ENCODE measurements around the gene PERM1. TPM values are rescaled to one million over a fixed set of nuclear protein-coding genes. Genes with fewer than 3 reads are reported as not detected.

PERM1 gene
- total and polyA plus RNA-seq, 8 donors, result 0.27 to 0.45 (median 0.36) TPM; not detected in 4

DNA sequence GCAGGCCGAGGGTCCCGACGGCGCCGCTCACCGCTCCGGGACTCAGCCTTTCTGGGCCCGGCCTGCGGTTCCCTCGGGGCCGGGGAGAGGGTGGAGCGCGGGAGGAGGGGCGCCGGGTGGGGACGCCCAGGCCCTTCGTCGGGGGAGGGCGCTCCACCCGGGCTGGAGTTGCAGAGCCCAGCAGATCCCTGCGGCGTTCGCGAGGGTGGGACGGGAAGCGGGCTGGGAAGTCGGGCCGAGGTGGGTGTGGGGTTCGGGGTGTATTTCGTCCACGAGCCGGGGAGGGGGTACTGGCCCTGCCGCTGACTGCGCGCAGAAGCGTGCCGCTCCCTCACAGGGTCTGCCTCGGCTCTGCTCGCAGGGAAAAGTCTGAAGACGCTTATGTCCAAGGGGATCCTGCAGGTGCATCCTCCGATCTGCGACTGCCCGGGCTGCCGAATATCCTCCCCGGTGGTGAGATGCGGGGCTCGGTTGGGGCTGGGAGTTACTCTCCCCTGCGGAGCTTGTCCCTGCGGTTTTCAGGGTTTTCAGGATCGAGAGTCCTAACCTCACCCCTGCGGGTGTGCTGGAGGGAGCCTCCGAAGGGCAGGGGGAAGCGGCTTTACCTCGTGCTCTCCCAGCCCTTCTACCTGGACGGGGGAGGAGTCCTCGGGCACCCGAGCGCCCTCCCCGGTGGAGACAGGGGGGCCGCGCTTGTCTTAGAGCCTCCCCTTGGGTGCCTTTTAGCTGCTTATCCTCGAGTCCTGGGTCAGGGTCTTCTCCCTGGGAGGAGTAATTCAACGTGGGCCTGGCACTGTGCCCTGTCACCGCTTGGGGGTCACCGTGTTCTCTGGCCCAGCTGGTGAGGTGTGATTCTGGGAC lies 56.1 kb downstream of the PERM1 start:
- Histone ChIP-seq H3K4me3 (peak overlapping the region; percentile 16 to 23), H3K27ac (no peak overlapping the region), H3K4me1 (peaks cover 16 to 39% of the 10 kb centered on the region in 2 donors), H3K36me3 (no peaks in the 10 kb centered on the region), H3K9me3 (no peaks in the 10 kb centered on the region), H3K27me3 (peaks cover 42 to 98% of the 10 kb centered on the region in 2 donors)
- peak; percentile 34 for ATAC-seq
- peak in 2 of 4 donors; percentile 54 to 73 for DNase-seq
- intact Hi-C loops (cut with DNase I), result no loop called here
- TF ChIP-seq, protein P1, sequence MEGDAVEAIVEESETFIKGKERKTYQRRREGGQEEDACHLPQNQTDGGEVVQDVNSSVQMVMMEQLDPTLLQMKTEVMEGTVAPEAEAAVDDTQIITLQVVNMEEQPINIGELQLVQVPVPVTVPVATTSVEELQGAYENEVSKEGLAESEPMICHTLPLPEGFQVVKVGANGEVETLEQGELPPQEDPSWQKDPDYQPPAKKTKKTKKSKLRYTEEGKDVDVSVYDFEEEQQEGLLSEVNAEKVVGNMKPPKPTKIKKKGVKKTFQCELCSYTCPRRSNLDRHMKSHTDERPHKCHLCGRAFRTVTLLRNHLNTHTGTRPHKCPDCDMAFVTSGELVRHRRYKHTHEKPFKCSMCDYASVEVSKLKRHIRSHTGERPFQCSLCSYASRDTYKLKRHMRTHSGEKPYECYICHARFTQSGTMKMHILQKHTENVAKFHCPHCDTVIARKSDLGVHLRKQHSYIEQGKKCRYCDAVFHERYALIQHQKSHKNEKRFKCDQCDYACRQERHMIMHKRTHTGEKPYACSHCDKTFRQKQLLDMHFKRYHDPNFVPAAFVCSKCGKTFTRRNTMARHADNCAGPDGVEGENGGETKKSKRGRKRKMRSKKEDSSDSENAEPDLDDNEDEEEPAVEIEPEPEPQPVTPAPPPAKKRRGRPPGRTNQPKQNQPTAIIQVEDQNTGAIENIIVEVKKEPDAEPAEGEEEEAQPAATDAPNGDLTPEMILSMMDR (IDR thresholded peaks at IDR 0.05), result no peak

Other genes with a start within 250 kb of the PERM1 start
- 10 to 100 TPM in 1 of 2 donors, 1 to 10 TPM in 1; 7.1 to 49.7 TPM for gene SAMD11, start 58.2 kb downstream of the PERM1 start, total RNA-seq
- 10 to 100 TPM; 24.6 to 61.5 (median 28.0) TPM for gene SAMD11, start 58.2 kb downstream of the PERM1 start, polyA plus RNA-seq (ENCODE audit: insufficient read length in 6 of 6)
- gene NOC2L, start 22.8 kb downstream of the PERM1 start, total RNA-seq, result 10 to 100 TPM; 44.9 to 76.8 TPM
- 10 to 100 TPM; 49.3 to 63.0 (median 55.2) TPM for gene NOC2L, start 22.8 kb downstream of the PERM1 start, polyA plus RNA-seq (ENCODE audit: insufficient read length in 6 of 6)
- gene KLHL17, start 21.5 kb downstream of the PERM1 start, total RNA-seq, result 10 to 100 TPM; 11.8 to 17.9 TPM
- gene KLHL17, start 21.5 kb downstream of the PERM1 start, polyA plus RNA-seq (ENCODE audit: insufficient read length in 6 of 6), result 10 to 100 TPM in 4 of 6 donors, 1 to 10 TPM in 2; 8.3 to 16.8 (median 11.2) TPM
- gene PLEKHN1, start 15.6 kb downstream of the PERM1 start, total RNA-seq, result 1 to 10 TPM; 3.8 to 5.1 TPM
- gene PLEKHN1, start 15.6 kb downstream of the PERM1 start, polyA plus RNA-seq (ENCODE audit: insufficient read length in 6 of 6), result 1 to 10 TPM in 1 of 6 donors, under 1 TPM in 5; 0.11 to 1.1 (median 0.49) TPM
- gene HES4, start 18.0 kb upstream of the PERM1 start, total RNA-seq, result 10 to 100 TPM; 25.6 to 37.5 TPM
- gene HES4, start 18.0 kb upstream of the PERM1 start, polyA plus RNA-seq (ENCODE audit: insufficient read length in 6 of 6), result 10 to 100 TPM in 2 of 6 donors, 1 to 10 TPM in 4; 4.4 to 11.7 (median 8.7) TPM
- gene ISG15, start 31.4 kb upstream of the PERM1 start, total RNA-seq, result 10 to 100 TPM; 75.4 to 90.0 TPM
- 10 to 100 TPM in 5 of 6 donors, 1 to 10 TPM in 1; 8.3 to 18.5 (median 13.4) TPM for gene ISG15, start 31.4 kb upstream of the PERM1 start, polyA plus RNA-seq (ENCODE audit: insufficient read length in 6 of 6)
- 100 to 1,000 TPM in 1 of 2 donors, 10 to 100 TPM in 1; 96.8 to 208 TPM for gene AGRN, start 38.0 kb upstream of the PERM1 start, total RNA-seq
- 100 to 1,000 TPM; 125 to 194 (median 149) TPM for gene AGRN, start 38.0 kb upstream of the PERM1 start, polyA plus RNA-seq (ENCODE audit: insufficient read length in 6 of 6)
- gene RNF223, start 92.2 kb upstream of the PERM1 start, total RNA-seq, result 1 to 10 TPM; 1.2 to 1.7 TPM
- gene RNF223, start 92.2 kb upstream of the PERM1 start, polyA plus RNA-seq (ENCODE audit: insufficient read length in 6 of 6), result under 1 TPM; 0.13 to 0.31 (median 0.16) TPM
- 10 to 100 TPM in 1 of 2 donors, 1 to 10 TPM in 1; 8.0 to 14.0 TPM for gene C1orf159, start 134.0 kb upstream of the PERM1 start, total RNA-seq
- gene C1orf159, start 134.0 kb upstream of the PERM1 start, polyA plus RNA-seq (ENCODE audit: insufficient read length in 6 of 6), result 10 to 100 TPM in 3 of 6 donors, 1 to 10 TPM in 3; 7.7 to 16.0 (median 10.1) TPM
- gene TTLL10, start 191.8 kb upstream of the PERM1 start, total RNA-seq, result 1 to 10 TPM in 1 of 2 donors, under 1 TPM in 1; 0.17 to 4.6 TPM
- gene TTLL10, start 191.8 kb upstream of the PERM1 start, polyA plus RNA-seq (ENCODE audit: insufficient read length in 6 of 6), result 1 to 10 TPM in 5 of 6 donors, under 1 TPM in 1; 0.63 to 3.0 (median 1.7) TPM
- 1 to 10 TPM; 1.1 to 1.3 TPM for gene TNFRSF18, start 224.5 kb upstream of the PERM1 start, total RNA-seq
- gene TNFRSF18, start 224.5 kb upstream of the PERM1 start, polyA plus RNA-seq (ENCODE audit: insufficient read length in 6 of 6), result under 1 TPM; 0.38 to 0.73 (median 0.51) TPM
- gene TNFRSF4, start 232.1 kb upstream of the PERM1 start, total RNA-seq, result 1 to 10 TPM; 2.8 to 3.5 TPM
- 1 to 10 TPM; 2.0 to 4.5 (median 2.9) TPM for gene TNFRSF4, start 232.1 kb upstream of the PERM1 start, polyA plus RNA-seq (ENCODE audit: insufficient read length in 6 of 6)
- gene SDF4, start 249.9 kb upstream of the PERM1 start, total RNA-seq, result 100 to 1,000 TPM; 152 to 166 TPM
- 100 to 1,000 TPM in 2 of 6 donors, 10 to 100 TPM in 4; 86.7 to 124 (median 97.5) TPM for gene SDF4, start 249.9 kb upstream of the PERM1 start, polyA plus RNA-seq (ENCODE audit: insufficient read length in 6 of 6)

Measured in left lung (tissue), 10 donors.